GM21447 (cell line): ENCODE results near the gene ECSIT.
"Not testable (repeated sequence)": the region's sequence is repeated elsewhere in the genome, so short reads cannot be mapped to it uniquely, and the experiment has no call there.

Source experiments
- ATAC-seq: cut with Tn5 transposase; IDR thresholded peaks from one replicate; pipeline ENCODE4 v1.9.1; 2021; ENCODE audit not compliant: unreplicated experiment

Gene ECSIT

GRCh38 chr19:11478167-11479089 is 50.5 kb downstream of the ECSIT start:
- no peak for ATAC-seq

GRCh38 chr19:11475861-11476260 is 53.1 kb downstream of the ECSIT start:
- no peak for ATAC-seq

GRCh38 chr19:11475343-11475742 is 53.6 kb downstream of the ECSIT start:
- not testable (repeated sequence) for ATAC-seq

- ATAC-seq, result no peak
Observed at GRCh38 chr19:11473725-11474124, 55.2 kb downstream of the ECSIT start.

- ATAC-seq, result not testable (repeated sequence)
Observed at GRCh38 chr19:11468266-11468845, 60.6 kb downstream of the ECSIT start.

GRCh38 chr19:11465600-11465999 is 63.3 kb downstream of the ECSIT start:
- ATAC-seq, result no peak

GRCh38 chr19:11464333-11465265 is 64.3 kb downstream of the ECSIT start:
- ATAC-seq, result no peak

- no peak for ATAC-seq
Observed at GRCh38 chr19:11463391-11463790, 65.5 kb downstream of the ECSIT start.

GRCh38 chr19:11461453-11461852 is 67.5 kb downstream of the ECSIT start:
- ATAC-seq, result no peak

GRCh38 chr19:11460207-11460606 is 68.7 kb downstream of the ECSIT start:
- no peak for ATAC-seq

- not testable (repeated sequence) for ATAC-seq
Observed at GRCh38 chr19:11458912-11459311, 70.0 kb downstream of the ECSIT start.

- no peak for ATAC-seq
Observed at GRCh38 chr19:11458236-11458900, 70.6 kb downstream of the ECSIT start.

GRCh38 chr19:11457831-11458230 is 71.1 kb downstream of the ECSIT start:
- ATAC-seq, result no peak

GRCh38 chr19:11457115-11457514 is 71.8 kb downstream of the ECSIT start:
- ATAC-seq, result no peak

- no peak for ATAC-seq
Observed at GRCh38 chr19:11456659-11457058, 72.3 kb downstream of the ECSIT start.
